OCI-LY3 (cell line): ENCODE results near the gene MATCAP1.

ENCODE experiments used
- CTCF ChIP-seq: fragments of 200-600, 300-600 bp; sonication (generic); IDR thresholded peaks from 2 replicates; pipeline ENCODE4 v1.5.1; 2014; ENCODE audit warnings: antibody characterized with exemption, low read length, low read depth
- EZH2phosphoT487 ChIP-seq: fragments of 200-600 bp; shearing (Covaris generic); IDR thresholded peaks from 2 replicates; pipeline ENCODE4 v1.6.1; 2018; ENCODE audit warnings: antibody characterized with exemption, mixed run types, low read depth

- TF ChIP-seq CTCF: no peak
- no peak for TF ChIP-seq EZH2phosphoT487
Observed at GRCh38 chr16:67196881-67197280, 13.1 kb upstream of the MATCAP1 start.
